GM10248 (cell line): Measurements from ENCODE around the gene TTC29.
"Not testable (repeated sequence)": the region's sequence is repeated elsewhere in the genome, so short reads cannot be mapped to it uniquely, and the experiment has no call there.

Source experiments
- CTCF ChIA-PET: fragments of 300-600 bp; sonication (Branson Sonifier 250); formaldehyde crosslinking; extraction: SDS; loops from one replicate; lab custom pipeline; 2021; ENCODE audit warnings: antibody characterized with exemption; lab: Yijun Ruan, JAX
- POLR2A ChIA-PET: fragments of 350-650 bp; sonication (Branson Sonifier 250); formaldehyde crosslinking; extraction: SDS; loops from one replicate; lab custom pipeline; 2020; ENCODE audit warnings: antibody characterized with exemption; lab: Yijun Ruan, JAX
- DNase-seq: peaks from one replicate; pipeline ENCODE4 v3.0.0; 2012; ENCODE audit errors: extremely low spot score
- CTCF ChIP-seq: IDR thresholded peaks from 2 replicates; pipeline ENCODE4 v1.5.1; 2012; ENCODE audit warnings: mild to moderate bottlenecking, low read depth; ENCODE audit errors: extremely low read depth, missing control alignments, control extremely low read depth

Gene TTC29

GRCh38 chr4:146742416-146742815, 203.2 kb downstream of the TTC29 start:
- POLR2A ChIA-PET = no interaction called here
- CTCF ChIA-PET = no interaction called here
- DNase-seq = no peak
- TF ChIP-seq CTCF = no peak

GRCh38 chr4:146739182-146739581, 206.5 kb downstream of the TTC29 start:
- CTCF ChIA-PET = interaction anchor here (1.2 to 1.4 kb wide), 2 partner anchors 9 to 24 kb away, joined by 3 to 4 read pairs; no protein-coding TSS in a partner anchor
- POLR2A ChIA-PET = no interaction called here
- no peak for TF ChIP-seq CTCF
- DNase-seq = no peak

GRCh38 chr4:146723519-146723918, 222.1 kb downstream of the TTC29 start:
- CTCF ChIA-PET, POLR2A ChIA-PET, DNase-seq: not testable (repeated sequence)

- POLR2A ChIA-PET = no interaction called here
- CTCF ChIA-PET = no interaction called here
- no peak for DNase-seq
- no peak for TF ChIP-seq CTCF
These were observed 235.7 kb downstream of the TTC29 start for GRCh38 chr4:146709956-146710355.

- POLR2A ChIA-PET = no interaction called here
- CTCF ChIA-PET = interaction anchor here (1.0 to 1.5 kb wide), 2 partner anchors 12 to 49 kb away, joined by 3 read pairs; no protein-coding TSS in a partner anchor
- TF ChIP-seq CTCF = no peak
- no peak for DNase-seq
These were observed 245.8 kb downstream of the TTC29 start for GRCh38 chr4:146699910-146700309.

GRCh38 chr4:146674829-146675570, 270.7 kb downstream of the TTC29 start:
- ChIA-PET POLR2A (no interaction called here), CTCF (no interaction called here)
- no peak for TF ChIP-seq CTCF
- no peak for DNase-seq

GRCh38 chr4:146663968-146664311, 281.7 kb downstream of the TTC29 start:
- DNase-seq, CTCF ChIA-PET, POLR2A ChIA-PET: not testable (repeated sequence)

- ChIA-PET CTCF (no interaction called here), POLR2A (no interaction called here)
- no peak for DNase-seq
- no peak for TF ChIP-seq CTCF
These were observed 284.3 kb downstream of the TTC29 start for GRCh38 chr4:146661367-146661766.
